Breast epithelium (tissue), 3 donors: Measurements from ENCODE around the gene SH2D7.

Experiments
- CTCF ChIP-seq, 3 donors: fragments of 450-650 bp; IDR thresholded peaks; one replicate each; pipeline ENCODE4 v1.5.1; 2016 to 2017; ENCODE audit warnings: antibody characterized with exemption in 3 of 3, mild to moderate bottlenecking in 3 of 3, moderate library complexity in 3 of 3
- POLR2A ChIP-seq: fragments of 450-650 bp; IDR thresholded peaks from one replicate; pipeline ENCODE4 v1.6.1; 2016; ENCODE audit warnings: antibody characterized with exemption, mild to moderate bottlenecking, moderate library complexity
- POLR2AphosphoS5 ChIP-seq, 3 donors: sonication (generic); formaldehyde crosslinking; IDR thresholded peaks; one replicate each; pipeline ENCODE4 v1.6.1; 2017; ENCODE audit warnings: antibody characterized with exemption in 3 of 3

- TF ChIP-seq CTCF (IDR thresholded peaks at IDR 0.05) (no peak), POLR2A (no peak), POLR2AphosphoS5 (IDR thresholded peaks at IDR 0.05) (no peak)
Observed at GRCh38 chr15:78059110-78059839, 33.1 kb upstream of the SH2D7 start.
